A673 (cell line): ENCODE results near the gene FOXC1.

ENCODE experiments used
- EZH2 ChIP-seq: fragments of 200-600 bp; sonication (generic); IDR thresholded peaks from 2 replicates; pipeline ENCODE4 v1.6.1; 2017; ENCODE audit warnings: borderline replicate concordance, low read depth, mild to moderate bottlenecking, mixed read lengths, antibody characterized with exemption, low read length; ENCODE audit not compliant: poor library complexity, severe bottlenecking
- TF ChIP-seq, protein P1 (sequence below): fragments of 300-800, 200-600 bp; sonication (generic); conservative IDR thresholded peaks from 2 replicates; pipeline ENCODE4 v1.5.1; 2017; ENCODE audit warnings: low read depth, mild to moderate bottlenecking, antibody characterized with exemption, low read length, moderate library complexity, mixed read lengths

GRCh38 chr6:1594445-1595200, 15.1 kb upstream of the FOXC1 start:
- TF ChIP-seq, protein P1, sequence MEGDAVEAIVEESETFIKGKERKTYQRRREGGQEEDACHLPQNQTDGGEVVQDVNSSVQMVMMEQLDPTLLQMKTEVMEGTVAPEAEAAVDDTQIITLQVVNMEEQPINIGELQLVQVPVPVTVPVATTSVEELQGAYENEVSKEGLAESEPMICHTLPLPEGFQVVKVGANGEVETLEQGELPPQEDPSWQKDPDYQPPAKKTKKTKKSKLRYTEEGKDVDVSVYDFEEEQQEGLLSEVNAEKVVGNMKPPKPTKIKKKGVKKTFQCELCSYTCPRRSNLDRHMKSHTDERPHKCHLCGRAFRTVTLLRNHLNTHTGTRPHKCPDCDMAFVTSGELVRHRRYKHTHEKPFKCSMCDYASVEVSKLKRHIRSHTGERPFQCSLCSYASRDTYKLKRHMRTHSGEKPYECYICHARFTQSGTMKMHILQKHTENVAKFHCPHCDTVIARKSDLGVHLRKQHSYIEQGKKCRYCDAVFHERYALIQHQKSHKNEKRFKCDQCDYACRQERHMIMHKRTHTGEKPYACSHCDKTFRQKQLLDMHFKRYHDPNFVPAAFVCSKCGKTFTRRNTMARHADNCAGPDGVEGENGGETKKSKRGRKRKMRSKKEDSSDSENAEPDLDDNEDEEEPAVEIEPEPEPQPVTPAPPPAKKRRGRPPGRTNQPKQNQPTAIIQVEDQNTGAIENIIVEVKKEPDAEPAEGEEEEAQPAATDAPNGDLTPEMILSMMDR = no peak
- TF ChIP-seq EZH2 = no peak
